ENCODE measurements around the gene TRAF2. TPM values are rescaled to one million over a fixed set of nuclear protein-coding genes. Genes with fewer than 3 reads are reported as not detected.
A peak's percentile ranks its signal among the peaks of the same experiment; 100 is the strongest.

The TRAF2 gene
- total and polyA plus RNA-seq, 2 of the 13 experiments (the other 11 are each of a cell fraction or from before 2014, with no cell fraction given): 12.4 to 13.6 TPM

DNA sequence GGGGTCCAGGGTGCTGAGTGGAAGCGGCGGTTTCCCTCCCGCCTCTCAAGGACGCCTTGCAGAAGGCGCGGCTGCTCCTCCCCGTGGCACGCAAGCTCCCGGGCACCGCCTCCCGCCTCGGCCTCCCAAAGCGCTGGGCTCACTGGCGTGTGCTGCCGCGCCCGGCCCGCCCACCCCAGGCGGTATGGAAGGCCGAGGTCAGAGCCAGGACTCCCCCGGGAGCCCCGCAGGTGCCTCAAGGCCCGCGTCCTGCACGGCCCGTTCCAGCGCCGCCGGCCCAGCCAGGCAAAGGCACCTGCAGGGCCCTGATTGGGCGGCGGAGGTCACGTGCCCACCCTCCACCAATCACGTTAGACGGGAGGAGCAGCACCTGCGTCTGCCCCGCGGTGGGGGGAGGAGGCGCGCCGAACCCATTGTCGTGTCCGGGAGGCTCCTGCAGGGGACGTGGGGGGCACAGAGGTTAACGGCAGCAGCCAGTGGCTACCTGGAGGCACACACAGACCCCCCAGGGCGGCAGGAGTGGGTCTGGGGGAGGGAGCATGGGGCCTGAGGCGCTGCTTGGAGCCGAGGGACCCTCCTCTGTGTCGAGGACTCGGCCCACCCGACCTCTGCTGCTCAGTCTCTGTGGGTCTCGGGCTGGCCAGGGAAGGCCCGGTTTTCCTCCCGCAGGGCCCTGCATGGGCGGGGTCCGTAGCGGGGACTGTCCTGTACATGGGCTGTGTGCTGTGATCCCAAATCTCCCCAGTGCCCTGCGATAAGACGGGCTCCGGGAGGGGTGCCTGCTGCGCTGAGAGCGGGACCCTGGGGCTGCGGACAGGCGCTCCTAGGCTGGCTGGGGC lies 63.7 kb downstream of the TRAF2 start (continued):
- TF ChIP-seq KDM2A (CRISPR knock-in tag; IDR thresholded peaks at IDR 0.05; ENCODE audit: borderline replicate concordance, low read depth): peak; percentile 80
- TF ChIP-seq ZNF850 (CRISPR knock-in tag; conservative IDR thresholded peaks at IDR 0.05): no peak
- TF ChIP-seq ZBTB42 (CRISPR knock-in tag; IDR thresholded peaks at IDR 0.05): peak; percentile 80; the same call in 1 of the 2 replicates
- TF ChIP-seq NONO (IDR thresholded peaks at IDR 0.05): no peak
- TF ChIP-seq NONO (CRISPR knock-in tag; conservative IDR thresholded peaks at IDR 0.05): peak; percentile 83
- no peak for TF ChIP-seq KDM4B (CRISPR knock-in tag; IDR thresholded peaks at IDR 0.05)
- TF ChIP-seq EZH2 (conservative IDR thresholded peaks at IDR 0.05; ENCODE audit: low read depth, low read length): no peak
- TF ChIP-seq STAT5B (CRISPR knock-in tag; IDR thresholded peaks at IDR 0.05): no peak
- TF ChIP-seq SALL1 (CRISPR knock-in tag; IDR thresholded peaks at IDR 0.05): peak; percentile 51; the same call in 1 of the 2 replicates
- peak; percentile 80 for TF ChIP-seq ZFP90 (CRISPR knock-in tag; IDR thresholded peaks at IDR 0.05; ENCODE audit: borderline replicate concordance)
- peak; percentile 90 for TF ChIP-seq DMAP1 (CRISPR knock-in tag; IDR thresholded peaks at IDR 0.05)
- TF ChIP-seq, protein P1, sequence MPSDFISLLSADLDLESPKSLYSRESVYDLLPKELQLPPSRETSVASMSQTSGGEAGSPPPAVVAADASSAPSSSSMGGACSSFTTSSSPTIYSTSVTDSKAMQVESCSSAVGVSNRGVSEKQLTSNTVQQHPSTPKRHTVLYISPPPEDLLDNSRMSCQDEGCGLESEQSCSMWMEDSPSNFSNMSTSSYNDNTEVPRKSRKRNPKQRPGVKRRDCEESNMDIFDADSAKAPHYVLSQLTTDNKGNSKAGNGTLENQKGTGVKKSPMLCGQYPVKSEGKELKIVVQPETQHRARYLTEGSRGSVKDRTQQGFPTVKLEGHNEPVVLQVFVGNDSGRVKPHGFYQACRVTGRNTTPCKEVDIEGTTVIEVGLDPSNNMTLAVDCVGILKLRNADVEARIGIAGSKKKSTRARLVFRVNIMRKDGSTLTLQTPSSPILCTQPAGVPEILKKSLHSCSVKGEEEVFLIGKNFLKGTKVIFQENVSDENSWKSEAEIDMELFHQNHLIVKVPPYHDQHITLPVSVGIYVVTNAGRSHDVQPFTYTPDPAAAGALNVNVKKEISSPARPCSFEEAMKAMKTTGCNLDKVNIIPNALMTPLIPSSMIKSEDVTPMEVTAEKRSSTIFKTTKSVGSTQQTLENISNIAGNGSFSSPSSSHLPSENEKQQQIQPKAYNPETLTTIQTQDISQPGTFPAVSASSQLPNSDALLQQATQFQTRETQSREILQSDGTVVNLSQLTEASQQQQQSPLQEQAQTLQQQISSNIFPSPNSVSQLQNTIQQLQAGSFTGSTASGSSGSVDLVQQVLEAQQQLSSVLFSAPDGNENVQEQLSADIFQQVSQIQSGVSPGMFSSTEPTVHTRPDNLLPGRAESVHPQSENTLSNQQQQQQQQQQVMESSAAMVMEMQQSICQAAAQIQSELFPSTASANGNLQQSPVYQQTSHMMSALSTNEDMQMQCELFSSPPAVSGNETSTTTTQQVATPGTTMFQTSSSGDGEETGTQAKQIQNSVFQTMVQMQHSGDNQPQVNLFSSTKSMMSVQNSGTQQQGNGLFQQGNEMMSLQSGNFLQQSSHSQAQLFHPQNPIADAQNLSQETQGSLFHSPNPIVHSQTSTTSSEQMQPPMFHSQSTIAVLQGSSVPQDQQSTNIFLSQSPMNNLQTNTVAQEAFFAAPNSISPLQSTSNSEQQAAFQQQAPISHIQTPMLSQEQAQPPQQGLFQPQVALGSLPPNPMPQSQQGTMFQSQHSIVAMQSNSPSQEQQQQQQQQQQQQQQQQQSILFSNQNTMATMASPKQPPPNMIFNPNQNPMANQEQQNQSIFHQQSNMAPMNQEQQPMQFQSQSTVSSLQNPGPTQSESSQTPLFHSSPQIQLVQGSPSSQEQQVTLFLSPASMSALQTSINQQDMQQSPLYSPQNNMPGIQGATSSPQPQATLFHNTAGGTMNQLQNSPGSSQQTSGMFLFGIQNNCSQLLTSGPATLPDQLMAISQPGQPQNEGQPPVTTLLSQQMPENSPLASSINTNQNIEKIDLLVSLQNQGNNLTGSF (CRISPR knock-in tag; IDR thresholded peaks at IDR 0.05): peak; percentile 67; the same call in 1 of the 2 replicates
- TF ChIP-seq ZNF564 (CRISPR knock-in tag; IDR thresholded peaks at IDR 0.05): no peak
- peak; percentile 46; the same call in 1 of the 2 replicates for TF ChIP-seq ZNF441 (CRISPR knock-in tag; IDR thresholded peaks at IDR 0.05; ENCODE audit: borderline replicate concordance)
- TF ChIP-seq, protein P2, sequence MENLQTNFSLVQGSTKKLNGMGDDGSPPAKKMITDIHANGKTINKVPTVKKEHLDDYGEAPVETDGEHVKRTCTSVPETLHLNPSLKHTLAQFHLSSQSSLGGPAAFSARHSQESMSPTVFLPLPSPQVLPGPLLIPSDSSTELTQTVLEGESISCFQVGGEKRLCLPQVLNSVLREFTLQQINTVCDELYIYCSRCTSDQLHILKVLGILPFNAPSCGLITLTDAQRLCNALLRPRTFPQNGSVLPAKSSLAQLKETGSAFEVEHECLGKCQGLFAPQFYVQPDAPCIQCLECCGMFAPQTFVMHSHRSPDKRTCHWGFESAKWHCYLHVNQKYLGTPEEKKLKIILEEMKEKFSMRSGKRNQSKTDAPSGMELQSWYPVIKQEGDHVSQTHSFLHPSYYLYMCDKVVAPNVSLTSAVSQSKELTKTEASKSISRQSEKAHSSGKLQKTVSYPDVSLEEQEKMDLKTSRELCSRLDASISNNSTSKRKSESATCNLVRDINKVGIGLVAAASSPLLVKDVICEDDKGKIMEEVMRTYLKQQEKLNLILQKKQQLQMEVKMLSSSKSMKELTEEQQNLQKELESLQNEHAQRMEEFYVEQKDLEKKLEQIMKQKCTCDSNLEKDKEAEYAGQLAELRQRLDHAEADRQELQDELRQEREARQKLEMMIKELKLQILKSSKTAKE (CRISPR knock-in tag; IDR thresholded peaks at IDR 0.05; ENCODE audit: borderline replicate concordance): peak; percentile 57; the same call in 1 of the 2 replicates
- TF ChIP-seq, protein P3, sequence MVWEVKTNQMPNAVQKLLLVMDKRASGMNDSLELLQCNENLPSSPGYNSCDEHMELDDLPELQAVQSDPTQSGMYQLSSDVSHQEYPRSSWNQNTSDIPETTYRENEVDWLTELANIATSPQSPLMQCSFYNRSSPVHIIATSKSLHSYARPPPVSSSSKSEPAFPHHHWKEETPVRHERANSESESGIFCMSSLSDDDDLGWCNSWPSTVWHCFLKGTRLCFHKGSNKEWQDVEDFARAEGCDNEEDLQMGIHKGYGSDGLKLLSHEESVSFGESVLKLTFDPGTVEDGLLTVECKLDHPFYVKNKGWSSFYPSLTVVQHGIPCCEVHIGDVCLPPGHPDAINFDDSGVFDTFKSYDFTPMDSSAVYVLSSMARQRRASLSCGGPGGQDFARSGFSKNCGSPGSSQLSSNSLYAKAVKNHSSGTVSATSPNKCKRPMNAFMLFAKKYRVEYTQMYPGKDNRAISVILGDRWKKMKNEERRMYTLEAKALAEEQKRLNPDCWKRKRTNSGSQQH (CRISPR knock-in tag; IDR thresholded peaks at IDR 0.05; ENCODE audit: low read depth): 0 out of 2 replicates have a peak, but pooled peaks have one; percentile 29
- TF ChIP-seq, protein P4, sequence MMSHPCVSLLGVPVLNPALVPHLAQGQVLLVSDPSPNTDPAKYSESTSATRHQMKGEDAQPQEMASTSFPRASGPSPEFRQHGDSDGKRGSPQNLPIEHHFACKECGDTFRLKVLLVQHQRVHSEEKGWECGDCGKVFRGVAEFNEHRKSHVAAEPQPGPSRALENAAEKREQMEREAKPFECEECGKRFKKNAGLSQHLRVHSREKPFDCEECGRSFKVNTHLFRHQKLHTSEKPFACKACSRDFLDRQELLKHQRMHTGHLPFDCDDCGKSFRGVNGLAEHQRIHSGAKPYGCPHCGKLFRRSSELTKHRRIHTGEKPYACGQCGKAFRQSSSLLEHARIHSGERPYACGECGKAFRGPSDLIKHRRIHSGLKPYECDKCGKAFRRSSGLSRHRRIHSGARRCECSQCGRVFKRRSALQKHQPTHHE (CRISPR knock-in tag; IDR thresholded peaks at IDR 0.05; ENCODE audit: borderline replicate concordance): no peak; the same call in 1 of the 2 replicates
